Right renal cortex interstitium (tissue), 3 donors: ENCODE results near the gene TSGA10IP. TPM values are rescaled to one million over a fixed set of nuclear protein-coding genes. Genes with fewer than 3 reads are reported as not detected.
"Not testable (repeated sequence)": the region's sequence is repeated elsewhere in the genome, so short reads cannot be mapped to it uniquely, and the experiment has no call there.

Source experiments
- DNase-seq, 3 donors: peaks; one replicate each; pipeline ENCODE4 v3.0.0-alpha.2; 2013; ENCODE audit warnings: low read depth in 3 of 3, low spot score in 2 of 3
- polyA plus RNA-seq, 3 donors: library from polyadenylated mRNA; unstranded; fragments of 120-200 nt; gene quantifications; one replicate each; pipeline ENCODE4 v1.2.1, GENCODE V29; 2013; ENCODE audit not compliant: insufficient read length in 3 of 3

The TSGA10IP gene
- polyA plus RNA-seq, 3 donors = not detected

GRCh38 chr11:65945941-65946558, 770 bp downstream of the TSGA10IP start:
- no peak for DNase-seq

- DNase-seq = no peak
Observed at GRCh38 chr11:65946655-65947054, 1.4 kb downstream of the TSGA10IP start.

- no peak for DNase-seq
Observed at GRCh38 chr11:65947133-65947532, 1.9 kb downstream of the TSGA10IP start.

GRCh38 chr11:65947603-65948125, 2.4 kb downstream of the TSGA10IP start:
- DNase-seq = no peak

- not testable (repeated sequence) for DNase-seq
Observed at GRCh38 chr11:65950711-65951110, 5.4 kb downstream of the TSGA10IP start.

- not testable (repeated sequence) for DNase-seq
Observed at GRCh38 chr11:65951641-65952040, 6.4 kb downstream of the TSGA10IP start.

- DNase-seq = no peak
Observed at GRCh38 chr11:65952052-65952521, 6.8 kb downstream of the TSGA10IP start.

- DNase-seq = no peak
Observed at GRCh38 chr11:65953471-65953870, 8.2 kb downstream of the TSGA10IP start.

- no peak for DNase-seq
Observed at GRCh38 chr11:65954771-65955170, 9.5 kb downstream of the TSGA10IP start.

GRCh38 chr11:65958291-65958690, 13.0 kb downstream of the TSGA10IP start:
- no peak for DNase-seq

GRCh38 chr11:65958774-65959420, 13.6 kb downstream of the TSGA10IP start:
- no peak for DNase-seq

- no peak for DNase-seq
Observed at GRCh38 chr11:65960824-65961266, 15.6 kb downstream of the TSGA10IP start.

- peak; percentile 92 to 97 (median 96) for DNase-seq
Observed at GRCh38 chr11:65961267-65962140, 16.2 kb downstream of the TSGA10IP start, which contains the start of gene SART1. TSS of gene SART1 (plus strand) at chr11:65961734. CDS start at chr11:65961781, 47 bp downstream.

GRCh38 chr11:65962141-65962564, 16.9 kb downstream of the TSGA10IP start:
- DNase-seq = no peak

- no peak for DNase-seq
Observed at GRCh38 chr11:65964906-65965305, 19.6 kb downstream of the TSGA10IP start.

GRCh38 chr11:65965986-65966762, 20.9 kb downstream of the TSGA10IP start:
- DNase-seq = no peak

GRCh38 chr11:65967329-65967934, 22.2 kb downstream of the TSGA10IP start:
- DNase-seq = no peak

GRCh38 chr11:65968600-65969482, 23.6 kb downstream of the TSGA10IP start:
- no peak for DNase-seq

- no peak for DNase-seq
Observed at GRCh38 chr11:65972116-65972515, 26.8 kb downstream of the TSGA10IP start.
